ENCODE measurements around the gene HCLS1.
"Not testable (repeated sequence)": the region's sequence is repeated elsewhere in the genome, so short reads cannot be mapped to it uniquely, and the experiment has no call there.

The HCLS1 gene
- total RNA-seq = 380 reads per million, percentile 97 among the genes with 10 or more reads in this experiment

- peak; percentile 60 for DNase-seq
These were observed at the start of gene HCLS1 for GRCh38 chr3:121660356-121661171. HCLS1 (minus strand) TSS chr3:121660903; CDS start chr3:121658347, 2,556 bp downstream.

- DNase-seq = no peak
These were observed 49.6 kb upstream of the HCLS1 start for GRCh38 chr3:121710347-121710746.

- DNase-seq = no peak
These were observed 47.0 kb upstream of the HCLS1 start for GRCh38 chr3:121707531-121708273.

GRCh38 chr3:121705541-121705940 is 44.8 kb upstream of the HCLS1 start:
- DNase-seq = no peak

GRCh38 chr3:121703973-121704372 is 43.3 kb upstream of the HCLS1 start:
- DNase-seq = no peak

GRCh38 chr3:121698901-121699300 is 38.2 kb upstream of the HCLS1 start:
- DNase-seq = no peak

GRCh38 chr3:121698476-121698875 is 37.8 kb upstream of the HCLS1 start:
- DNase-seq = no peak

GRCh38 chr3:121696186-121696585 is 35.5 kb upstream of the HCLS1 start:
- DNase-seq = no peak

GRCh38 chr3:121692010-121692699 is 31.5 kb upstream of the HCLS1 start:
- no peak for DNase-seq

- no peak for DNase-seq
These were observed 30.2 kb upstream of the HCLS1 start for GRCh38 chr3:121690777-121691405.

GRCh38 chr3:121688747-121689146 is 28.0 kb upstream of the HCLS1 start:
- not testable (repeated sequence) for DNase-seq

- DNase-seq = no peak
These were observed 21.1 kb upstream of the HCLS1 start for GRCh38 chr3:121681792-121682191.

GRCh38 chr3:121677141-121677540 is 16.4 kb upstream of the HCLS1 start:
- no peak for DNase-seq

GRCh38 chr3:121670676-121671075 is 10.0 kb upstream of the HCLS1 start:
- DNase-seq = no peak

- DNase-seq = no peak
These were observed 6.6 kb upstream of the HCLS1 start for GRCh38 chr3:121667333-121667732.

GRCh38 chr3:121665488-121665887 is 4.8 kb upstream of the HCLS1 start:
- no peak for DNase-seq

- no peak for DNase-seq
These were observed 2.6 kb upstream of the HCLS1 start for GRCh38 chr3:121663171-121663847.

- no peak for DNase-seq
These were observed 2.0 kb upstream of the HCLS1 start for GRCh38 chr3:121662742-121663141.

GRCh38 chr3:121661376-121661775 is 673 bp upstream of the HCLS1 start:
- DNase-seq = no peak

- DNase-seq = no peak
These were observed 1.1 kb downstream of the HCLS1 start for GRCh38 chr3:121659586-121659985.

GRCh38 chr3:121658716-121659435 is 1.8 kb downstream of the HCLS1 start:
- DNase-seq = no peak
